Neutrophil (primary cell): ENCODE data around the gene FNBP1.

Experiments used
- H3K27ac ChIP-seq: fragments of 200-600 bp; sonication (generic); 2 replicates; pipeline ENCODE4 v1.5.1; 2016; ENCODE audit warnings: mild to moderate bottlenecking, moderate library complexity
- H3K27me3 ChIP-seq: fragments of 200-600 bp; sonication (generic); 2 replicates; pipeline ENCODE4 v1.6.0; 2016; ENCODE audit warnings: mild to moderate bottlenecking
- H3K36me3 ChIP-seq: fragments of 200-600 bp; sonication (generic); 2 replicates; pipeline ENCODE4 v1.5.1; 2017
- H3K4me1 ChIP-seq, 2 experiments: fragments of 200-600 bp in 1 of 2; sonication (generic) in 1 of 2; 1 replicate in 1 of 2; 2 replicates in 1 of 2; pipeline versions ENCODE4 v1.5.1 to v1.6.1; 2013 to 2016; ENCODE audit warnings: low read depth in 1 of 2, low read length in 1 of 2, mild to moderate bottlenecking in 1 of 2, moderate library complexity in 1 of 2; ENCODE audit not compliant: control insufficient read depth in 1 of 2, insufficient read depth in 1 of 2
- H3K4me3 ChIP-seq, 2 experiments: fragments of 200-600 bp in 1 of 2; sonication (generic) in 1 of 2; 1 replicate in 1 of 2; 2 replicates in 1 of 2; pipeline ENCODE4 v1.5.1; 2013 to 2016; ENCODE audit warnings: low read depth in 1 of 2, low read length in 1 of 2, mild to moderate bottlenecking in 1 of 2, moderate library complexity in 1 of 2
- H3K9me3 ChIP-seq: fragments of 200-600 bp; sonication (generic); 2 replicates; pipeline ENCODE4 v1.5.1; 2016
- TF ChIP-seq, protein P1 (sequence below): fragments of 200-600 bp; sonication (generic); IDR thresholded peaks from 2 replicates; pipeline ENCODE4 v1.5.1; 2016; ENCODE audit warnings: antibody characterized with exemption

Gene FNBP1

GRCh38 chr9:130030651-130031127, 12.3 kb downstream of the FNBP1 start:
- TF ChIP-seq, protein P1, sequence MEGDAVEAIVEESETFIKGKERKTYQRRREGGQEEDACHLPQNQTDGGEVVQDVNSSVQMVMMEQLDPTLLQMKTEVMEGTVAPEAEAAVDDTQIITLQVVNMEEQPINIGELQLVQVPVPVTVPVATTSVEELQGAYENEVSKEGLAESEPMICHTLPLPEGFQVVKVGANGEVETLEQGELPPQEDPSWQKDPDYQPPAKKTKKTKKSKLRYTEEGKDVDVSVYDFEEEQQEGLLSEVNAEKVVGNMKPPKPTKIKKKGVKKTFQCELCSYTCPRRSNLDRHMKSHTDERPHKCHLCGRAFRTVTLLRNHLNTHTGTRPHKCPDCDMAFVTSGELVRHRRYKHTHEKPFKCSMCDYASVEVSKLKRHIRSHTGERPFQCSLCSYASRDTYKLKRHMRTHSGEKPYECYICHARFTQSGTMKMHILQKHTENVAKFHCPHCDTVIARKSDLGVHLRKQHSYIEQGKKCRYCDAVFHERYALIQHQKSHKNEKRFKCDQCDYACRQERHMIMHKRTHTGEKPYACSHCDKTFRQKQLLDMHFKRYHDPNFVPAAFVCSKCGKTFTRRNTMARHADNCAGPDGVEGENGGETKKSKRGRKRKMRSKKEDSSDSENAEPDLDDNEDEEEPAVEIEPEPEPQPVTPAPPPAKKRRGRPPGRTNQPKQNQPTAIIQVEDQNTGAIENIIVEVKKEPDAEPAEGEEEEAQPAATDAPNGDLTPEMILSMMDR, result no peak
- Histone ChIP-seq H3K27me3 (no peaks in the 10 kb centered on the region), H3K36me3 (no peaks in the 10 kb centered on the region), H3K4me1 (peaks cover 74 to 90% of the 10 kb centered on the region in 2 experiments), H3K4me3 (no peak overlapping the region), H3K27ac (peak overlapping the region; percentile 60), H3K9me3 (no peaks in the 10 kb centered on the region)

GRCh38 chr9:130029223-130029973, 13.6 kb downstream of the FNBP1 start:
- Histone ChIP-seq H3K9me3 (no peaks in the 10 kb centered on the region), H3K36me3 (no peaks in the 10 kb centered on the region), H3K4me3 (no peak overlapping the region), H3K27ac (peak overlapping the region; percentile 44), H3K4me1 (peaks cover 78 to 91% of the 10 kb centered on the region in 2 experiments), H3K27me3 (no peaks in the 10 kb centered on the region)
- TF ChIP-seq, protein P1, result no peak

- no peaks in the 10 kb centered on the region for H3K27me3 ChIP-seq
- no peaks in the 10 kb centered on the region for H3K36me3 ChIP-seq
- no peaks in the 10 kb centered on the region for H3K9me3 ChIP-seq
- peak overlapping the region; percentile 77 for H3K27ac ChIP-seq
- H3K4me3 ChIP-seq, result no peak overlapping the region
- TF ChIP-seq, protein P1, result no peak
- H3K4me1 ChIP-seq, result peaks cover 78 to 92% of the 10 kb centered on the region in 2 experiments
Measured at GRCh38 chr9:130028493-130029222, 14.3 kb downstream of the FNBP1 start.

GRCh38 chr9:130027533-130028365, 15.2 kb downstream of the FNBP1 start:
- TF ChIP-seq, protein P1, result no peak
- H3K27me3 ChIP-seq, result no peaks in the 10 kb centered on the region
- H3K4me1 ChIP-seq, result peaks cover 79 to 91% of the 10 kb centered on the region in 2 experiments
- peak overlapping the region; percentile 77 for H3K27ac ChIP-seq
- H3K9me3 ChIP-seq, result no peaks in the 10 kb centered on the region
- no peaks in the 10 kb centered on the region for H3K36me3 ChIP-seq
- no peak overlapping the region for H3K4me3 ChIP-seq

DNA sequence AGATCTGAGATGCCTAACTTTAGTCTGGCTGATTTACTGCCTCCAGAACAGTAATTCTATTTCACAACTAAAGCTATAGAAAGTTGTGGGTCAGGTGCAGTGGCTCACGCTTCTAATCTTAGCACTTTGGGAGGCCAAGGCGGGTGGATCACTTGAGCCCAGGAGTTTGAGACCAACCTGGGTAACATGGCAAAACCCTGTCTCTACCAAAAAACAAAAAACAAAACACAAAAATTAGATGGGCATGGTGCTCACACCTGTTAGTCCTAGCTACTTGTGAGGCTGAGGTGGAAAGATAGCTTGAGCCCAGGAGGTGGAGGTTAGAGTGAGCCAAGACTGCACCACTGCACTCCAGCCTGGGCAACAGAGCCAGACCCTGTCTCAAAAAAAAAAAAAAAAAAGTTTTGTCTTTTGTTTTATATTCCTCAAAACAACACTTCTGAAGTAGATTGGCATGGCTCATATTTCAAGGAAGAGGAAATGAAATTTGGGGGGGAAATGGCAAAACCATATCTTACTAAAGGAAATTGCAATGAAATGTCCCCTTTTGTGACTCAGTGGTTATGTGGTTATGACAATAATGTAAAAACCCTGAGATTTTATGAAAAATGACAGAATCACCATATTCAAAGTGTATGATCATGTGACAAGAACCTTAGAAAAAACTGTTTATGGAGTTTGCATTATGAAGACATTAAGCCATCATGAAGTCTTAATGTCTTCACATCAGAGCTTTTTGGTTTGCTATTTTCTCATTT, 16.2 kb downstream of the FNBP1 start:
- no peaks in the 10 kb centered on the region for H3K27me3 ChIP-seq
- no peaks in the 10 kb centered on the region for H3K36me3 ChIP-seq
- peaks cover 78 to 85% of the 10 kb centered on the region in 2 experiments for H3K4me1 ChIP-seq
- TF ChIP-seq, protein P1, result no peak
- H3K27ac ChIP-seq, result peak overlapping the region; percentile 77
- no peaks in the 10 kb centered on the region for H3K9me3 ChIP-seq
- H3K4me3 ChIP-seq, result no peak overlapping the region
